GM12878 (cell line): ENCODE results near the gene DNAJC25. TPM values are rescaled to one million over a fixed set of nuclear protein-coding genes. Genes with fewer than 3 reads are reported as not detected.

Experiments used
- ATAC-seq: fragments of 200-7000 bp; cut with Tn5 transposase; 3 replicates; pipeline ENCODE4 v1.9.1; 2020; ENCODE audit warnings: mild to moderate bottlenecking, moderate library complexity
- BruUV-seq: library from RNA; stranded (reverse); fragments of 400-500 nt; replicated peaks from 2 replicates; lab custom pipeline; 2021; lab: Mats Ljungman, UMichigan
- CTCF ChIA-PET: fragments of 300-600 bp; sonication (Branson Sonifier 250); formaldehyde crosslinking; extraction: SDS; loops from one replicate; lab custom pipeline; 2021; ENCODE audit warnings: inconsistent platforms; lab: Yijun Ruan, JAX
- POLR2A ChIA-PET: fragments of 350-600 bp; formaldehyde crosslinking; extraction: SDS; loops from one replicate; lab custom pipeline; 2021; ENCODE audit warnings: inconsistent platforms; lab: Charles Lee
- RAD21 ChIA-PET: fragments of 300-600 bp; sonication (Branson Sonifier 250); formaldehyde crosslinking; loops from one replicate; lab custom pipeline; 2023; ENCODE audit warnings: antibody characterized with exemption; ENCODE audit not compliant: unreplicated experiment; lab: Charles Lee
- SMC1A ChIA-PET: fragments of 300-600 bp; sonication (Branson Sonifier 250); formaldehyde crosslinking; loops from one replicate; lab custom pipeline; 2023; ENCODE audit not compliant: unreplicated experiment, uncharacterized antibody; lab: Charles Lee
- DNase-seq: peaks from one replicate; pipeline ENCODE4 v3.0.0-alpha.2; 2011; ENCODE audit warnings: low read depth, low spot score
- FAIRE-seq: peaks from 3 replicates; lab custom pipeline; 2011; peaks lifted over from hg19 to GRCh38; lab: Jason Lieb, UNC
- H2AFZ ChIP-seq: 2 replicates; pipeline ENCODE4 v1.6.0; 2011; ENCODE audit warnings: low read depth, low read length, control low read depth; ENCODE audit not compliant: control insufficient read depth
- H3K27ac ChIP-seq: 2 replicates; pipeline ENCODE4 v1.5.1; 2011; ENCODE audit warnings: control low read depth; ENCODE audit not compliant: control insufficient read depth, insufficient read depth
- H3K27me3 ChIP-seq, 2 experiments: replicated peaks in 1 of 2; 2 replicates each; pipeline versions ENCODE4 v1.6.0 to v1.6.1; 2011; ENCODE audit warnings: low read length in 1 of 2; ENCODE audit not compliant: control insufficient read depth in 2 of 2, insufficient read depth in 2 of 2
- H3K36me3 ChIP-seq, 2 experiments: 2 replicates each; pipeline ENCODE4 v1.5.1; 2011; ENCODE audit warnings: low read length in 1 of 2; ENCODE audit not compliant: control insufficient read depth in 2 of 2, insufficient read depth in 2 of 2
- H3K4me1 ChIP-seq: 2 replicates; pipeline ENCODE4 v1.6.1; 2011; ENCODE audit warnings: mild to moderate bottlenecking, low read length, moderate library complexity, mixed read lengths; ENCODE audit not compliant: control insufficient read depth, insufficient read depth
- H3K4me2 ChIP-seq: 2 replicates; pipeline ENCODE4 v1.6.0; 2011; ENCODE audit warnings: control low read depth; ENCODE audit not compliant: control insufficient read depth, insufficient read depth
- H3K4me3 ChIP-seq: fragments of 200-600 bp; sonication (generic); 2 replicates; pipeline ENCODE4 v1.5.1; 2016
- H3K79me2 ChIP-seq: 2 replicates; pipeline ENCODE4 v1.6.0; 2011; ENCODE audit warnings: low read length; ENCODE audit not compliant: control insufficient read depth, insufficient read depth
- H3K9ac ChIP-seq: 2 replicates; pipeline ENCODE4 v1.8.0; 2011; ENCODE audit warnings: low read length, control low read depth, mixed read lengths; ENCODE audit not compliant: control insufficient read depth, insufficient read depth
- H3K9me3 ChIP-seq: replicated peaks from 3 replicates; pipeline ENCODE4 v1.5.1; 2011; ENCODE audit warnings: mild to moderate bottlenecking, low read length; ENCODE audit not compliant: control insufficient read depth, insufficient read depth
- H4K20me1 ChIP-seq: 2 replicates; pipeline ENCODE4 v1.6.0; 2011; ENCODE audit not compliant: control insufficient read depth, insufficient read depth
- BCL3 ChIP-seq: IDR thresholded peaks from 2 replicates; pipeline ENCODE4 v1.6.1; 2011; ENCODE audit warnings: borderline replicate concordance, low read depth, mild to moderate bottlenecking, moderate library complexity, low read length; ENCODE audit not compliant: insufficient read depth, poor library complexity, severe bottlenecking
- CHD1 ChIP-seq: IDR thresholded peaks from 2 replicates; pipeline ENCODE4 v1.6.1; 2012; ENCODE audit warnings: low read depth, low read length, improper control_type of control experiment
- CUX1 ChIP-seq: IDR thresholded peaks from 2 replicates; pipeline ENCODE4 v1.6.1; 2012; ENCODE audit warnings: improper control_type of control experiment, low read depth, low read length; ENCODE audit not compliant: insufficient replicate concordance
- FOXK2 ChIP-seq: fragments of 450-650 bp; IDR thresholded peaks from 2 replicates; pipeline ENCODE4 v1.6.1; 2017; ENCODE audit warnings: mild to moderate bottlenecking, moderate library complexity
- HDGF ChIP-seq: fragments of 450-650 bp; IDR thresholded peaks from 2 replicates; pipeline ENCODE4 v1.6.1; 2016; ENCODE audit warnings: antibody characterized with exemption
- HSF1 ChIP-seq: fragments of 150-350 bp; IDR thresholded peaks from 2 replicates; pipeline ENCODE4 v1.6.1; 2014; ENCODE audit warnings: mild to moderate bottlenecking, low read depth, low read length
- IRF4 ChIP-seq: IDR thresholded peaks from 2 replicates; pipeline ENCODE4 v1.6.1; 2011; ENCODE audit warnings: low read depth, low read length
- MTA3 ChIP-seq: IDR thresholded peaks from 2 replicates; pipeline ENCODE4 v1.6.1; 2012; ENCODE audit warnings: low read length, inconsistent platforms, borderline replicate concordance
- MYB ChIP-seq: fragments of 150-350 bp; IDR thresholded peaks from 2 replicates; pipeline ENCODE4 v1.6.1; 2014; ENCODE audit warnings: mild to moderate bottlenecking, low read depth, low read length, borderline replicate concordance
- PAX5 ChIP-seq: IDR thresholded peaks from 2 replicates; pipeline ENCODE4 v1.6.1; 2011; ENCODE audit warnings: low read depth, low read length, borderline replicate concordance
- RAD51 ChIP-seq: fragments of 450-650 bp; IDR thresholded peaks from 2 replicates; pipeline ENCODE4 v1.6.1; 2016; ENCODE audit warnings: moderate library complexity, mild to moderate bottlenecking, inconsistent platforms
- SUZ12 ChIP-seq: fragments of 200-600 bp; sonication (generic); IDR thresholded peaks from one replicate; pipeline ENCODE4 v1.6.1; 2018; ENCODE audit warnings: antibody characterized with exemption, mild to moderate bottlenecking; ENCODE audit not compliant: unreplicated experiment
- ZNF384 ChIP-seq: IDR thresholded peaks from 2 replicates; pipeline ENCODE4 v1.6.1; 2012; ENCODE audit warnings: low read depth, mild to moderate bottlenecking, low read length, improper control_type of control experiment, borderline replicate concordance
- WGBS: methylation state at CpG from one replicate; pipeline ENCODE4 v1.1.6; 2016; ENCODE audit warnings: low lambda C conversion rate; ENCODE audit not compliant: insufficient replicate concordance, insufficient coverage; ENCODE audit errors: missing lambda C conversion rate; 5-methylcytosine and 5-hydroxymethylcytosine counted together
- in situ Hi-C: fragments of 300-500 bp; cut with MboI; formaldehyde crosslinking; loops from 9 replicates; pipeline ENCODE4 v1.14.3; 2018; ENCODE audit warnings: mixed read lengths
- intact Hi-C: fragments of 100-400 bp; cut with micrococcal nuclease; formaldehyde crosslinking; loops from one replicate; pipeline ENCODE4 v1.14.2; 2022; ENCODE audit not compliant: unreplicated experiment
- polyA plus RNA-seq, 11 experiments: library from polyadenylated mRNA; depleted of rRNA in 4 of 11; unstranded in 6 of 11; stranded (reverse) in 5 of 11; fragments of >200 nt; fragmentation: Nextera tagmentation in 4 of 11; fragmentation: Illumina TruSeq in 1 of 11; extraction: Ambion mirVana in 4 of 11; extraction: Trizol in 1 of 11; gene quantifications; 1 replicate in 1 of 11; 2 replicates in 10 of 11; pipeline versions ENCODE4 v1.2.1 to v1.2.3, GENCODE V29; 2011 to 2016; ENCODE audit warnings: inconsistent platforms in 2 of 11, missing spikeins in 2 of 11, low read depth in 1 of 11
- total RNA-seq, 4 experiments: library from RNA; depleted of rRNA in 3 of 4; stranded (reverse); fragments of >200 nt in 3 of 4; fragmentation: Illumina TruSeq in 1 of 4; extraction: Trizol in 1 of 4; gene quantifications; 2 replicates each; pipeline versions ENCODE4 v1.2.1 to v1.2.3, GENCODE V29; 2013 to 2021
- TF ChIP-seq, protein P1 (sequence below): fragments of 450-650 bp; IDR thresholded peaks from 2 replicates; pipeline ENCODE4 v1.6.1; 2017; ENCODE audit warnings: antibody characterized with exemption, mild to moderate bottlenecking, moderate library complexity

The DNAJC25 gene
- total and polyA plus RNA-seq, 10 of the 15 experiments (the other 5 are each of a cell fraction or from before 2014, with no cell fraction given) = 2.4 to 6.4 (median 4.0) TPM

DNA sequence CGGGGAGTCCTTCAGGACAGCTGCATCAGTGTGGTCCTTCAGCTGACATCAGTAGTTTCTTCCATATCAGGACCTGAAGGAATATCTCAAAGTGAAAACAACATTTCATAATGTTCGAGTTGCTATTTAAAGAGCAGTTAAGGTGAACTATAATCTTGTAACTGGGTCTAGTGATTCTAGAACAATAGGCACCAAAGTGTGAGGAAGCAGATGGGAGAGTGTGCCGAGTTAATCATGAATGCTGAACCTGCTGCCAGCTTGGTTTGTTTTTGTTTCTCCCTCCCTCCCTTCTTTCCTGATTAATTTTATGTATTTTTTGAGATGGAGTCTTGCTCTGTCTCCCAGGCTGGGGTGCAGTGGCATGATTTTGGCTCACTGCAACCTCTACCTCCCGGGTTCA is 28.1 kb upstream of the DNAJC25 start:
- no TSS peak for BruUV-seq
- TF ChIP-seq ZNF384 (no peak), PAX5 (no peak), FOXK2 (no peak), CHD1 (no peak), HDGF (no peak), HSF1 (no peak), RAD51 (no peak), BCL3 (no peak), MTA3 (no peak), CUX1 (no peak), MYB (no peak), IRF4 (no peak), SUZ12 (no peak)
- TF ChIP-seq, protein P1, sequence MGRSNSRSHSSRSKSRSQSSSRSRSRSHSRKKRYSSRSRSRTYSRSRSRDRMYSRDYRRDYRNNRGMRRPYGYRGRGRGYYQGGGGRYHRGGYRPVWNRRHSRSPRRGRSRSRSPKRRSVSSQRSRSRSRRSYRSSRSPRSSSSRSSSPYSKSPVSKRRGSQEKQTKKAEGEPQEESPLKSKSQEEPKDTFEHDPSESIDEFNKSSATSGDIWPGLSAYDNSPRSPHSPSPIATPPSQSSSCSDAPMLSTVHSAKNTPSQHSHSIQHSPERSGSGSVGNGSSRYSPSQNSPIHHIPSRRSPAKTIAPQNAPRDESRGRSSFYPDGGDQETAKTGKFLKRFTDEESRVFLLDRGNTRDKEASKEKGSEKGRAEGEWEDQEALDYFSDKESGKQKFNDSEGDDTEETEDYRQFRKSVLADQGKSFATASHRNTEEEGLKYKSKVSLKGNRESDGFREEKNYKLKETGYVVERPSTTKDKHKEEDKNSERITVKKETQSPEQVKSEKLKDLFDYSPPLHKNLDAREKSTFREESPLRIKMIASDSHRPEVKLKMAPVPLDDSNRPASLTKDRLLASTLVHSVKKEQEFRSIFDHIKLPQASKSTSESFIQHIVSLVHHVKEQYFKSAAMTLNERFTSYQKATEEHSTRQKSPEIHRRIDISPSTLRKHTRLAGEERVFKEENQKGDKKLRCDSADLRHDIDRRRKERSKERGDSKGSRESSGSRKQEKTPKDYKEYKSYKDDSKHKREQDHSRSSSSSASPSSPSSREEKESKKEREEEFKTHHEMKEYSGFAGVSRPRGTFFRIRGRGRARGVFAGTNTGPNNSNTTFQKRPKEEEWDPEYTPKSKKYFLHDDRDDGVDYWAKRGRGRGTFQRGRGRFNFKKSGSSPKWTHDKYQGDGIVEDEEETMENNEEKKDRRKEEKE = no peak
- CTCF ChIA-PET = interaction anchor here (1.6 kb wide), 1 partner anchor 19 kb away, joined by 4 read pairs; no protein-coding TSS in a partner anchor
- Histone ChIP-seq H3K4me3 (no peak overlapping the region), H4K20me1 (no peaks in the 10 kb centered on the region; the same call in 1 of the 2 replicates), H3K27me3 (peaks cover 0 to 4% of the 10 kb centered on the region in 2 experiments; a peak in 2 of 4 replicates), H3K9me3 (no peaks in the 10 kb centered on the region), H3K36me3 (no peaks in the 10 kb centered on the region), H3K9ac (no peak overlapping the region), H3K4me2 (no peak overlapping the region), H2AFZ (no peak overlapping the region), H3K4me1 (no peaks in the 10 kb centered on the region), H3K27ac (no peak overlapping the region), H3K79me2 (no peaks in the 10 kb centered on the region)
- RAD21 ChIA-PET = no interaction called here
- WGBS = 23% methylated on average over 3 of the region's 4 CpGs
- in situ Hi-C loops = no loop called here
- SMC1A ChIA-PET = interaction anchor here (1.3 kb wide), 1 partner anchor 18 kb away, joined by 4 read pairs; no protein-coding TSS in a partner anchor
- FAIRE-seq (no peak), ATAC-seq (no peak), DNase-seq (no peak)
- intact Hi-C loops = no loop called here
- POLR2A ChIA-PET = no interaction called here
